HUDEP-2 (cell line): ENCODE results near the gene SF3A2.

Experiments
- DNase-seq, 76 experiments: peaks; one replicate each; lab custom pipeline; 2025; ENCODE audit not compliant: unreplicated experiment in 76 of 76; lab: John Stamatoyannopoulos, UW

SF3A2 gene

DNA sequence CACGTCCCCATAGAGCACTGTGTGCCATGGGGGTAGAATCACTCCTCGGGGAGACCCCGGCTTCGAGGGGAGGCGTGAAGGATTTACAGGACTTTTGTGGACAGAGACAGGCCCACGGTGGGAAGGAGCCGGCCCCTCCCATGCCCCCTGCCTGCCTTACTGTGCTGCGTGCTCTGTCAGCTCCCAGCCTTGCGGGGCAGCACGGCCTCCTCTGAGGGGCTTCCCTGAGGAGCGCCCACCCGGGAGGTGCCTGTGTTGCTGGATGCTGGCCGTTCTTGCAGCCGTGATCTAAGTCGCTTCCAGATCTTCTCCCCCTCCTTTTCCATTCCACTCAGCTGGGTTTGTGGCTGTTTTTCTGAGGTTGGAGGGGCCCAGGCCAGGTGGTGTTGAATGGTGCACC lies 29.6 kb upstream of the SF3A2 start:
- no peak for DNase-seq

DNA sequence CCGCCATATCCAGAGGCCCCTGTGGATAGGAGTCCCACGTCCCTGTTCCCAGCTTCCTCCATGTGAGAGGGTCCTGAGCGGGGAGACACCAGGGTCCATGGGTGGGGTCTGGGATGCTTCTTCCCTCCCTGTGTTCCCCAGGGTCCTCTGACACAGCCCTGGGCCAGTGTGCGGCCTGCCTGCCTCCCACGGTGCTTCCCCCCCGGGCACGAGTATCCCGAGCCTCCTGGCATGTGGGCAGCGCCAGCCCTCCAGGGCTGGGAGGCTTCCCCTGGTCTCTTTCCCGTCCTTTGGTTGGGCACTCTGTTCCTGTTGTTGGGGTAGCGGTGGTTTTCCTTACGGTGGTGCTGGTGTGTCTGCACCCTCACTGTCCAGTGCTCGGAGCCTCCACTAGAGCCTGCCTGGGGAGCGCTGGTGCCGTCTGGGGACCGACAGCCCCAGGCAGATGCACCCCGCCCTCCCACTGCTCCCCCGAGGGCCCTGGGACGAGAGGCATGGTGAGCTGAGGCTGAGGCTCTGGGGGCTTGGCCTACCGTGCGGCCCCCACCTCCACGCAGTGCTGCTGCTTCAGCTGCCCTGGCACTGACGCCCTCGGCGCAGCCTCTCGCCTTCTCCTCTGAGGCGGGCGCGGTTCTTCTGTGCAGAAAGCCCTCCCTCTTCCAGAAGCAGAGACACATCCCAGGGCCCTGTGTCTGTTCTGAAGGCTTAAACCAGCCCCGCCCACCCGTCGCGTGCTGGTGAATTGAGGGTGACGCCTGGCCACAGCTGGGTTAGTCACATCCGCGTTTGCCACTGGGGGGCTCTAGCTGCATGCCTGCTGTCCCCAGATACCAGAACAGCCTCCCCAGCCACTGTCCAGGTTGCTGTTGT lies 28.4 kb upstream of the SF3A2 start:
- peak in 72 of 76 experiments; percentile 38 to 97 (median 86) for DNase-seq

- no peak for DNase-seq
These were observed 27.6 kb upstream of the SF3A2 start for GRCh38 chr19:2208975-2209374.

DNA sequence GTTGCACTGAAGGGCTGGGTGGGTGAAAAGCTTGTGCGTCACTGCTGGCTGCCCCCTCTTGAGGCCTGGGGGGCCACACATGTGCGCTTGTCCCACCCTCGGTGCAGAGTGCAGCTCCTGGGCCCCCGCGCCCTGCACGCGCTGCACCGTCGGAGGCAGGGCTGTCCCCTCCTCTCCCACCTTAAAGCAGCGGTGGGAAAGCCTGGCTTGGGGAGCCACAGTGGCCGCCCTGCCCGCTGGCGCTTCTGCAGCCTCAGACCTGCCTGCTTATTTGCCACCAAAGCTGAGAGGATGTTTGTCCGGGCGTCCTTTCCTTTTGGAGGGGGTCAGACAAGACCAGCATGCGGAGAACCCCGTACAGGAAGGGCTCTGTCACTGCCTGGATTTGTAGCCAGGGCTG lies 27.2 kb upstream of the SF3A2 start:
- DNase-seq: no peak

- no peak for DNase-seq
These were observed 26.4 kb upstream of the SF3A2 start for GRCh38 chr19:2210206-2210605.

DNA sequence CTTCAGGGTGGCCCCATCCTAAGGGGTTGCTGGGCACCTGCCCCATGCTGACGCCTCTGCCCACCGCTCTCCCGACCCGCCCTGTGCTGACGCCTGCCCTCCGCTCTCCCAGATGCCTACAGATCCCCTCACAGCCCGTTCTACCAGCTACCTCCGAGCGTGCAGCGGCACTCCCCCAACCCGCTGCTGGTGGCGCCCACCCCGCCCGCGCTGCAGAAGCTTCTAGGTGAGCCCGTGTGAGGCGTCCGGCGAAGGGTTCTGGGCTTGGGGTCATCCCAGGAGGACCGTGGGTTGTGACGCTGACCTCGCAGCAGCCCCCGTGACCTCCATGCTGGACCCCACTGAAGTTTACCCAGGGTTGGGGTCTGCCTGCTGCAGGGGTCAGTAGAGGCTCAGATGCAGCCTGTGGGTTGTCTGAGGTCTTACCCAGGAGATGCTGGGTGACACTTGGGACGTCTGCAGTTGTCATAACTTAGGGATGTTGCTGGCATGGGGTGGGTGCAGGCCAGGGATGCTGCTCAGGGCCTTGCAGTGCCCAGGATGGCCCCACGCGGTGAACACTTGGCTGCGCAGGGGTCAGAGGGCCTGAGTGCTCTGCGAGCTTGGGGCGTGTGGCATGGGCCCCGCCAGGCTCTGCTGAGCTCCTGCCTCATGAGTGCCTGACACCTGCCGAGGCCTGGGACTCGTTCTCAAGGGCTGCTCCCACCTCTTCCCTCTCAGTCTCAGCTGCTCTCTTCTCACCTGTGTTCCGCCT lies 25.5 kb upstream of the SF3A2 start:
- DNase-seq: no peak

DNA sequence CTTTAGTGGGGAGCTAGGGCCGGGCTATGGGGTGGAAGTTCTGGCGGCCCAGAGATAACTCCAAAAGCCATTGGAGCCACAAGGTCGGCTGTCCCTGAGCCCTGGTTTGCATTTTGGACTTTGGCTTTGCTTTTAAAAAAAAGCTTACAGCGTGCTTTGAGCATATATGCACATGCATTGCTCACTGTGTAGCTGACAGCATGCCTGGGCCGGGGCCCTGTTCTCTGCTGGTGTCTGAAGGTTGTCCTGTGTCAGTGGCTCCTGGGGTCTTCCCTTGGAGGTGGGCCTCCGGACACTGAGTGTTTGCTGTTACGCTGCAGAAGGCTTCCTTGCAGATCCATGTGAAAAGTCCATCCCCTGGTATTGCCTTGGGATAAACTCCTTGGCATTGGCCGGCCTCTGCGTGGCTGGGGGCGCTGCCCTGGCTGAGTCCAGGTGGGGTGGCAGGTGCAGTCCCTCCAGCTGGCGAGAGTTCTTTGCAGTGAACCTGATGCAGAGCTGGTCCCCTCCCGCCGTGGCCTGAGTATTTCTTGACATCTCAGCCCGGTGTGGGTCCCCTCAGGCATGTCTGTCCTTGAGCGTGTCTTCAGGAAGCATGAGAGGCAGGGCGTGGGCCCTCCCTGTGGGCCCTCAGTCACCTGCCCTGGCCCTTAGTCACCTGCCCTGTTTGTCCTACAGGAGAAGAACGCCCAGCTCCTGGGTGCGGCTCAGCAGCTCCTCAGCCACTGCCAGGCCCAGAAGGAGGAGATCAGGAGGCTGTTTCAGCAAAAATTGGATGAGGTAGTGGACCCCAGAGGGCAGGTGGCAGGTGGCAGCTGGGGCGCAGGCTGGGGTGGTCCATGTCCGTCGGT lies 23.5 kb upstream of the SF3A2 start:
- no peak for DNase-seq

- DNase-seq: no peak
These were observed 22.8 kb upstream of the SF3A2 start for GRCh38 chr19:2213799-2214198.

GRCh38 chr19:2214251-2214650 lies 22.4 kb upstream of the SF3A2 start:
- DNase-seq: no peak

- DNase-seq: no peak
These were observed 21.3 kb upstream of the SF3A2 start for GRCh38 chr19:2215281-2215751.

DNA sequence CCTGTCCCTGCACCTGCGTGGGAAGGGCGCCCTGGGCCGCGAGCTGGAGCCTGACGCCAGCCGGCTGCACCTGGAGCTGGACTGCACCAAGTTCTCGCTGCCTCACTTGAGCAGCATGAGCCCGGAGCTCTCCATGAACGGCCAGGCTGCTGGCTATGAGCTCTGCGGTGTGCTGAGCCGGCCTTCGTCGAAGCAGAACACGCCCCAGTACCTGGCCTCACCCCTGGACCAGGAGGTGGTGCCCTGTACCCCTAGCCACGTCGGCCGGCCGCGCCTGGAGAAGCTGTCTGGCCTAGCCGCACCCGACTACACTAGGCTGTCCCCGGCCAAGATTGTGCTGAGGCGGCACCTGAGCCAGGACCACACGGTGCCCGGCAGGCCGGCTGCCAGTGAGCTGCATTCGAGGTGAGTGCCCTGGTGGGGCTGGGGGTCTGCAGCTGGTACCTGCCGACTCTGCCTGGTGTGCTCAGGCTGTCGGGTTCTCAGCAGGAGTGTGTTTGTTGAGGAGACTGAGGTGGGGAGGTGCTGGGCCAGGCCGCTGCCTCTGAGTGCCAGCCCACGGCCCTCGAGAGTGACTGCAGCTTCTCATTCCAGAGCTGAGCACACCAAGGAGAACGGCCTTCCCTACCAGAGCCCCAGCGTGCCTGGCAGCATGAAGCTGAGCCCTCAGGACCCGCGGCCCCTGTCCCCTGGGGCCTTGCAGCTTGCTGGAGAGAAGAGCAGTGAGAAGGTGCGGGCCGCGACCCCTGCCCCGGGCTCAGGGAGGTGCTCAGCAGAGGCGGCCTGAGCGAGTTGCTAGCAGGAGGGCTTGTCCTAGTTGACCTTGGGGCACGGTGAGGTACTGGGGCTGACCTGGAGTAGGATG lies 20.0 kb upstream of the SF3A2 start:
- no peak for DNase-seq

GRCh38 chr19:2217591-2217990 lies 19.0 kb upstream of the SF3A2 start:
- DNase-seq: no peak

- DNase-seq: no peak
These were observed 16.9 kb upstream of the SF3A2 start for GRCh38 chr19:2219726-2220125.

- peak in 3 of 76 experiments; percentile 9 to 26 (median 22) for DNase-seq
These were observed 15.3 kb upstream of the SF3A2 start for GRCh38 chr19:2221250-2221831.

DNA sequence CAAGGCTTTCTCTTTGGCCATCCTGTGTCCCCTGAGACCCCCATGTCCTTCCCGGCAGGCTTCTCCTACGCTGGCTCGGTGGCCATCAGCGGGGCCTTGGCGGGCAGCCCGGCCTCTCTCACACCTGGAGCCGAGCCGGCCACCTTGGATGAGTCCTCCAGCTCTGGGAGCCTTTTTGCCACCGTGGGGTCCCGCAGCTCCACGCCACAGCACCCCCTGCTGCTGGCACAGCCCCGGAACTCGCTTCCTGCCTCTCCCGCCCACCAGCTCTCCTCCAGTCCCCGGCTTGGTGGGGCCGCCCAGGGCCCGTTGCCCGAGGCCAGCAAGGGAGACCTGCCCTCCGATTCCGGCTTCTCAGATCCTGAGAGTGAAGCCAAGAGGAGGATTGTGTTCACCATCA lies 14.7 kb upstream of the SF3A2 start:
- no peak for DNase-seq

DNA sequence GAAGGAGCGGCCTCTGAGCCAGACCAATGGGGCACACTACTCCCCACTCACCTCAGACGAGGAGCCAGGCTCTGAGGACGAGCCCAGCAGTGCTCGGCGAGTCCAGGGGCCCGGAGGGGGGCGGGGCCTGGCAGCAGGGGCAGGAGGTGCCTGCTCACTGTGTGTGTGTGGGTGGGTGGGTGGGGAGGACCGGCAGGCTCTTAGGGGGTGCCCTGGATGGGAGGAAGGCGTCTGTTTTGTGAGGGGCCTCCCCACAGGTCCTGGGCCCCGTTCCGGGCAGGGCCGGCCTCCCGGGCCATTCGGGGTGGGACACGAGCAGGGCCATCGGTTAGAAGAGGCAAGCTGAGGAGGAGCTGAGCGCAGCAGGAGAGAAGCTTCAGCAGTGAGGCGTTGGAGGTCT lies 13.2 kb upstream of the SF3A2 start:
- no peak for DNase-seq

DNA sequence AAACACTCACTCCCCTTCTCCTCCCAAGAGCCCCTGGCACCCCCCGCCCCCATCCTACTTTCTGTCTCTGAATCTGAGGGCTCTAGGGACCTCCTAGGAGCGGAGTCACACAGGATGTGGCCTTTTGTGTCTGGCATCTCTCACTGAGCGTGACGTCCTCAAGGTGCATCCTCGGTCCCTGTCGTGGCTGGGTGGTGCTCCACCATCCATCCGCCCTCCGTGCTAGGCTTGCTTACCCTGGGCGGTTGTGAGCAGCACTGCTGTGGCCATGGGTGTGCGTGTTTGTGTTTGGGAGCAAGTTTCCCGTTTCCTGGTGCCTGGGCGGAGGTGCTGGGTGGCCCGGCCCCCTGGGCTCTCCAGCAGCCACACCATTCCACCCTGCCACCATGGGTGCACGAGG lies 12.7 kb upstream of the SF3A2 start:
- no peak for DNase-seq

DNA sequence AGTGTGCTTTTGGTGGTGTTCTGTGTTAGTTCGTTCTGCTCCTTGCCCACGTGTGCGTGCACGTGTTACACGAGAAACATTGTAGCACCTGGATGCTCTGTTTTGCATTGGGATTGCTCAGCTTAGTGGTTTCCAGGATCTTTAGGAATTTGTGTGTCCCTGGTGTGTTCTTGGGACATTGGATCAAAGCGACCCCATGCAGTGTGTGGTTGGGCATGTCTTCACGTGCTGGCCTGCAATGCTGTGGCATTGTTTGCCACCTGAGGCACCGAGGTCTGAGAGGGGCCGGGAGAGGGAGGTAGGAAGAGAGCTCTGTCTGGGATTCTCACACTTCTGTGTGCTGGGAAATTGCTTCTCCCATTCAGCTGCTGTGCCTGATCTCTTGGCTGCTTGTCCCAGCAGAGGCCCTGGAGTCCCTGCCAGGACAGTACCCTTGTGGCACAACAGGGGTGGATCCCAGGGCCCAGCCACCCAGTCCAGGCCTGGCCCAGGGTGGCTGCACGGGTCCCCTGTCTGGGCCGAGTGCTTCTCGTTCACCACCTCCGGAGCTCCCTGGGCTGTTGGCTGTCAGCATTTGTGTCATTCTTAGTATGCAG lies 11.8 kb upstream of the SF3A2 start:
- DNase-seq: no peak

DNA sequence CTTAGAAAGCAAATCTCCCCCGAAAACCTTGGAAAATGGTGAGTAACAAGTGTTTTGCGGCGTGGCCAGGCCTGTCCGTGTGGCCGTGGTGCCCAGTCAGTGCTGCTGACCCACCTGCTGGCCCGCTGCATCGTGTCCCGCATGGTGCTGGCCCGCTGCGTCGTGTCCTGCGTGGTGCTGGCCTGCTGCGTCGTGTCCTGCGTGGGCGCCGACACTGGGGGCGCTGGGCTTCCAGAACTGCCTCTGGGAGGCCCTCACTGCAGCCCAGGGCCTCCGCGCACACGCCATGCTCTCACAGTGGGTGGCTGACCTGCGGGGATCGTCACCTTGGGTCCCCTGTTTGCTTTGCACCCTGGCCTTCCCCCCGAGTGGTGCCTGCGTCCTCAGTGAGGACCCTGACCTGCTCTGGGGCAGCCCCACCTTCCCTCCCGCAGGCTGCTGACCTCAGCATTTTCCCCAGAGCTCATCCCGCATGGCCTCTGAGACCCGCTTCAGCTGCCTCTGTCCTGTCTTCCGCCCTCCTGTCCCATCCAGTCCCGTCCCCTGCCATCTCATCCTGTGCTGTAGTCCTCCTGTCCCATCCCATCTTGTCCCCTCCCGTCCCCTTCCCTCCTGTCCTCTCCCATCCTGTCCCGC lies 11.1 kb upstream of the SF3A2 start:
- no peak for DNase-seq
